Measurements from ENCODE around the gene NFIB. TPM values are rescaled to one million over a fixed set of nuclear protein-coding genes. Genes with fewer than 3 reads are reported as not detected.

The NFIB gene
- polyA plus RNA-seq, 2 of the 4 experiments (the other 2 are of a cell fraction), result 10.7 to 21.7 TPM

DNA sequence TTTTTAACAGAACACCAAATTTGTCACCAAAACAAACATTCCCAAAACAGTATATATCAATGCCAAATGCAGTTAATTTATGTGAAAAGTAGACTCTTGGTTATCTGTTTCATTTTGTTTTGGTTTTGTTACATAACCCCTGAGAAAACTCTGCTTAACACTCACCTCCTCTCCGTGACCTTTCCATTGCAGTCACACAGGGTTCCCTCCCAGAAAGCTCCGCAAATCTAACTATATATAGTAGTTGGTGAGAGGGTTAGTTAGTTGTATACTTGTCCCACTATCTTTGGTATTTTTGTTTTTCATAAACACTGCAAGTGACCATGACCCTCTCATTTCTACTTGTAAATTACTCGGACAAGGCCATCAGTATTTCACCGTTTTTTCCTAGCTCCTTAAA lies 25.5 kb downstream of the NFIB start (continued):
- TF ChIP-seq, protein P1, sequence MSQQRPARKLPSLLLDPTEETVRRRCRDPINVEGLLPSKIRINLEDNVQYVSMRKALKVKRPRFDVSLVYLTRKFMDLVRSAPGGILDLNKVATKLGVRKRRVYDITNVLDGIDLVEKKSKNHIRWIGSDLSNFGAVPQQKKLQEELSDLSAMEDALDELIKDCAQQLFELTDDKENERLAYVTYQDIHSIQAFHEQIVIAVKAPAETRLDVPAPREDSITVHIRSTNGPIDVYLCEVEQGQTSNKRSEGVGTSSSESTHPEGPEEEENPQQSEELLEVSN (IDR thresholded peaks at IDR 0.05; ENCODE audit: borderline replicate concordance, low read depth), result no peak

GRCh38 chr9:14286121-14286520 lies 27.8 kb downstream of the NFIB start:
- no peak for ATAC-seq
- no peak overlapping the region for H3K4me3 ChIP-seq
- H3K27ac ChIP-seq, result no peak overlapping the region
- no peaks in the 10 kb centered on the region for H3K9me3 ChIP-seq
- TF ChIP-seq POLR2A (IDR thresholded peaks at IDR 0.05; ENCODE audit: low read length) (no peak), MAFK (IDR thresholded peaks at IDR 0.05; ENCODE audit: partially characterized antibody) (no peak), EHMT2 (IDR thresholded peaks at IDR 0.05; ENCODE audit: low read depth) (no peak), POLR2AphosphoS2 (conservative IDR thresholded peaks at IDR 0.05; ENCODE audit: low read length) (no peak), RAD21 (conservative IDR thresholded peaks at IDR 0.05 in 1 of 2, IDR thresholded peaks at IDR 0.05 in 1 of 2) (no peak), USF2 (IDR thresholded peaks at IDR 0.05) (no peak), NPAS2 (CRISPR knock-in tag; IDR thresholded peaks at IDR 0.05; ENCODE audit: borderline replicate concordance) (no peak), BCL3 (IDR thresholded peaks at IDR 0.05) (no peak), SREBF2 (IDR thresholded peaks at IDR 0.05) (no peak), JUNB (IDR thresholded peaks at IDR 0.05) (no peak), RNF2 (IDR thresholded peaks at IDR 0.05; ENCODE audit: borderline replicate concordance, low read depth) (no peak), NFE2L2 (conservative IDR thresholded peaks at IDR 0.05; ENCODE audit: low read length) (no peak), ZSCAN20 (CRISPR knock-in tag; IDR thresholded peaks at IDR 0.05) (no peak), FOSL2 (IDR thresholded peaks at IDR 0.05) (no peak), FOSL2 (CRISPR knock-in tag; IDR thresholded peaks at IDR 0.05) (no peak)
- TF ChIP-seq, protein P2, sequence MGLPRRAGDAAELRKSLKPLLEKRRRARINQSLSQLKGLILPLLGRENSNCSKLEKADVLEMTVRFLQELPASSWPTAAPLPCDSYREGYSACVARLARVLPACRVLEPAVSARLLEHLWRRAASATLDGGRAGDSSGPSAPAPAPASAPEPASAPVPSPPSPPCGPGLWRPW (IDR thresholded peaks at IDR 0.05), result no peak
- TF ChIP-seq, protein P3, sequence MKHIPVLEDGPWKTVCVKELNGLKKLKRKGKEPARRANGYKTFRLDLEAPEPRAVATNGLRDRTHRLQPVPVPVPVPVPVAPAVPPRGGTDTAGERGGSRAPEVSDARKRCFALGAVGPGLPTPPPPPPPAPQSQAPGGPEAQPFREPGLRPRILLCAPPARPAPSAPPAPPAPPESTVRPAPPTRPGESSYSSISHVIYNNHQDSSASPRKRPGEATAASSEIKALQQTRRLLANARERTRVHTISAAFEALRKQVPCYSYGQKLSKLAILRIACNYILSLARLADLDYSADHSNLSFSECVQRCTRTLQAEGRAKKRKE (CRISPR knock-in tag; IDR thresholded peaks at IDR 0.05; ENCODE audit: low read depth), result no peak
- TF ChIP-seq, protein P4, sequence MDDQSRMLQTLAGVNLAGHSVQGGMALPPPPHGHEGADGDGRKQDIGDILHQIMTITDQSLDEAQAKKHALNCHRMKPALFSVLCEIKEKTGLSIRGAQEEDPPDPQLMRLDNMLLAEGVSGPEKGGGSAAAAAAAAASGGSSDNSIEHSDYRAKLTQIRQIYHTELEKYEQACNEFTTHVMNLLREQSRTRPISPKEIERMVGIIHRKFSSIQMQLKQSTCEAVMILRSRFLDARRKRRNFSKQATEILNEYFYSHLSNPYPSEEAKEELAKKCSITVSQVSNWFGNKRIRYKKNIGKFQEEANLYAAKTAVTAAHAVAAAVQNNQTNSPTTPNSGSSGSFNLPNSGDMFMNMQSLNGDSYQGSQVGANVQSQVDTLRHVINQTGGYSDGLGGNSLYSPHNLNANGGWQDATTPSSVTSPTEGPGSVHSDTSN (IDR thresholded peaks at IDR 0.05), result no peak
- H3K4me2 ChIP-seq, result no peak overlapping the region
- CTCF ChIA-PET, result no interaction called here
- peaks cover 17% of the 10 kb centered on the region; the same call in 2 of the 3 replicates for H3K4me1 ChIP-seq
- POLR2A ChIA-PET, result no interaction called here
- 95% methylated on average over 1 of the region's 1 CpG for WGBS (ENCODE audit: missing lambda C conversion rate)
- no peak for FAIRE-seq
- no peak for DNase-seq (ENCODE audit: low read depth in 1 of 2, low spot score in 1 of 2)

DNA sequence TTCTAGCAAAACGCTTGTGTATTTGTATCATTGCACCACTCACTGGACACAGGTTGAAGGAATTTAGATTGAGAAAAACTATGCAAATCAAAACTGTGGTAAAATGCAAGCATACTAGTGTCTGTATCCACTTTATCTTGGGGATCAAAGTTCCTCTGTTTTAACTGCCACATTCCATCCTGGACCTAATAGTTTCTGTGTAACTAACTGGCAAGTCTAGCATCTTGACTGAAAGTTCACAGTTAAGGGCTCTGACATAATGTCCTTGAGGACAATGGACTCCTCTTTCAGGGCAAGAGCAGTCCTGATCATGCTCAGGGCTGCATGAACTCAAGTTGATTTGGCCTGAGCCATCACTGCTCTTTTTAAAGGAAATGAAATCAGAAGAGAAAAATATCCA lies 30.7 kb downstream of the NFIB start:
- H3K4me2 ChIP-seq, result no peak overlapping the region
- FAIRE-seq, result no peak
- no peak overlapping the region for H3K4me3 ChIP-seq
- no peak overlapping the region for H3K27ac ChIP-seq
- DNase-seq (ENCODE audit: low read depth in 1 of 2, low spot score in 1 of 2), result no peak
- WGBS (ENCODE audit: missing lambda C conversion rate), result 57% methylated on average over 1 of the region's 1 CpG
- ATAC-seq, result no peak; a peak in 1 of 6 replicates
- TF ChIP-seq PHF8 (IDR thresholded peaks at IDR 0.05; ENCODE audit: borderline replicate concordance, low read depth) (no peak), RNF2 (IDR thresholded peaks at IDR 0.05; ENCODE audit: borderline replicate concordance, low read depth) (no peak), KDM1A (IDR thresholded peaks at IDR 0.05; ENCODE audit: low read depth) (no peak), SREBF2 (IDR thresholded peaks at IDR 0.05) (no peak)
- TF ChIP-seq, protein P1 (IDR thresholded peaks at IDR 0.05; ENCODE audit: borderline replicate concordance, low read depth), result no peak
- H3K4me1 ChIP-seq, result peaks cover 22% of the 10 kb centered on the region; the same call in 2 of the 3 replicates
- ChIA-PET POLR2A (no interaction called here), CTCF (interaction anchor here (0.9 kb wide), 1 partner anchor 70 kb away, joined by 3 read pairs; no protein-coding TSS in a partner anchor)
- H3K9me3 ChIP-seq, result no peaks in the 10 kb centered on the region

Data from A549 (cell line).